Mesendoderm (in vitro differentiated cells): ENCODE results near the gene EYA2.

Source experiments
- DNase-seq: peaks from one replicate; pipeline ENCODE4 v3.0.0; 2013
- H2AK5ac ChIP-seq: 2 replicates; pipeline ENCODE4 v1.6.1; 2013; ENCODE audit warnings: low read length, inconsistent platforms
- H2BK120ac ChIP-seq: 2 replicates; pipeline ENCODE4 v1.6.1; 2013; ENCODE audit warnings: low read depth, mild to moderate bottlenecking, low read length, moderate library complexity, mixed read lengths
- H2BK15ac ChIP-seq: replicated peaks from 2 replicates; pipeline ENCODE4 v1.6.1; 2013; ENCODE audit warnings: low read depth, mild to moderate bottlenecking, moderate library complexity
- H2BK5ac ChIP-seq: 2 replicates; pipeline ENCODE4 v1.6.1; 2013; ENCODE audit warnings: low read length, inconsistent platforms
- H3K18ac ChIP-seq: 2 replicates; pipeline ENCODE4 v1.6.1; 2013; ENCODE audit warnings: mild to moderate bottlenecking, low read length, mixed read lengths
- H3K23ac ChIP-seq: one replicate; pipeline ENCODE4 v1.6.1; 2013; ENCODE audit warnings: low read length
- H3K27ac ChIP-seq: 2 replicates; pipeline ENCODE4 v1.5.1; 2013; ENCODE audit warnings: low read depth, mild to moderate bottlenecking, inconsistent platforms, low read length, moderate library complexity
- H3K27me3 ChIP-seq: 2 replicates; pipeline ENCODE4 v1.6.1; 2013; ENCODE audit warnings: low read length, control low read depth, mild to moderate bottlenecking, inconsistent platforms; ENCODE audit not compliant: insufficient read depth, poor library complexity
- H3K36me3 ChIP-seq: 2 replicates; pipeline ENCODE4 v1.6.1; 2013; ENCODE audit warnings: low read length, inconsistent platforms; ENCODE audit not compliant: control insufficient read depth, insufficient read depth
- H3K4ac ChIP-seq: one replicate; pipeline ENCODE4 v1.6.1; 2013; ENCODE audit warnings: low read depth, mild to moderate bottlenecking, low read length, moderate library complexity
- H3K4me1 ChIP-seq: 2 replicates; pipeline ENCODE4 v1.6.1; 2013; ENCODE audit warnings: low read depth, low read length, inconsistent platforms; ENCODE audit not compliant: control insufficient read depth
- H3K4me2 ChIP-seq: 2 replicates; pipeline ENCODE4 v1.6.1; 2013; ENCODE audit warnings: low read length
- H3K4me3 ChIP-seq: 2 replicates; pipeline ENCODE4 v1.5.1; 2013; ENCODE audit warnings: mild to moderate bottlenecking, low read length
- H3K56ac ChIP-seq: one replicate; pipeline ENCODE4 v1.6.1; 2013; ENCODE audit warnings: low read length
- H3K79me1 ChIP-seq: 2 replicates; pipeline ENCODE4 v1.6.1; 2013; ENCODE audit warnings: low read length, inconsistent platforms
- H3K79me2 ChIP-seq: 2 replicates; pipeline ENCODE4 v1.6.1; 2013; ENCODE audit warnings: mild to moderate bottlenecking, low read length; ENCODE audit not compliant: control insufficient read depth, insufficient read depth
- H3K9ac ChIP-seq: 2 replicates; pipeline ENCODE4 v1.6.1; 2013; ENCODE audit warnings: low read length, inconsistent platforms
- H4K5ac ChIP-seq: one replicate; pipeline ENCODE4 v1.6.1; 2013; ENCODE audit warnings: low read length
- H4K8ac ChIP-seq: one replicate; pipeline ENCODE4 v1.6.1; 2013; ENCODE audit warnings: low read depth, mild to moderate bottlenecking, control low read depth, low read length, moderate library complexity
- WGBS: extraction: QIAGEN DNeasy Blood & Tissue Kit; methylation state at CpG from one replicate; pipeline ENCODE4 v1.1.7; 2013; ENCODE audit warnings: low lambda C conversion rate, missing lambda C conversion rate; ENCODE audit not compliant: insufficient coverage; ENCODE audit errors: extremely low coverage; 5-methylcytosine and 5-hydroxymethylcytosine counted together

EYA2 gene

DNA sequence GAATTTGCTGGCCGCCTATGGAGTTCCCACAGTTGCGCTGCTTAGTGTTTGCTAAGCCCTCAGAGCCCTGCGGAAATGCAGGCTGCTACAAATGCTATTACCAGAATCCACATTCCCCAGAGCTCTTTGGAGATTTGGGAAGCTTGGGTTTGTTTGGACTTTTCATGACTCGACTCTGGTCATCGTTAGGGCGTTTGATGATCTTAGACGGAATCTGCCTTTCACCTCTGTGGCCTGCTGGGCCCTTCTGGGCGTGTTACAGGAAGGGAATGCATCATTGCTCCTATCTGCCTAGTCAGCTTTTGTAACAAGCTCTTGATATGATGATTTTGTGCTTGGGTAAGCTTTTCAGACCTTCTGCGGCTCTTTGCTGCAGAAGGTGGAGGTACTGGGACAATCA, 50.8 kb downstream of the EYA2 start:
- Histone ChIP-seq H3K79me1 (no peaks in the 10 kb centered on the region), H3K27me3 (no peaks in the 10 kb centered on the region), H3K36me3 (no peaks in the 10 kb centered on the region), H3K4me1 (no peaks in the 10 kb centered on the region), H2AK5ac (no peak overlapping the region), H2BK120ac (no peak overlapping the region), H3K56ac (no peak overlapping the region), H3K23ac (no peak overlapping the region), H2BK15ac (no peak overlapping the region), H4K5ac (no peak overlapping the region), H4K8ac (no peak overlapping the region), H2BK5ac (no peak overlapping the region), H3K18ac (no peak overlapping the region), H3K79me2 (no peaks in the 10 kb centered on the region), H3K9ac (no peak overlapping the region), H3K4me2 (no peak overlapping the region), H3K4me3 (no peak overlapping the region), H3K4ac (no peak overlapping the region), H3K27ac (no peak overlapping the region)
- no CpG with 5 or more reads among the region's 9 CpGs for WGBS
- DNase-seq = peak; percentile 84

DNA sequence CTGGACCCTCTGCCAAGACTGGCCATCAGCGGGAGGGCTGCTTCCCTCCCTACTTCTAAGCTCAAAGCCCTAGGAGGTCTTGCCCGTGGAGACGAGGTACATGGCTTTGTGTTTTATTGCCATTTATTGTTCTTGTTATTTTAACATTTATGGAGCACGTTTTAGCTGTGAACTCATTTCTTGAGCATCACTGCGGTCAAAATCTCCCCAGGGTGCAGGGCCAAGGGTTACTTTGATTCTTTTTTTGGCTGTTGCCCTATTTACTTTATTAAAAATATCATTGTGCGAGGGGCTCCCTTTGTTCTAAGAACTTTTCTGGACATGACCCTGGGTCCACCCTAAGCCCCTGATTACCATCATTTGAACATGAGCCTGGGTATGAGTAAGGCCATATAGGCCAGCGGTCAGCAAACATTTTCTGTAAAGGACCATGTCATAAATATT, 51.6 kb downstream of the EYA2 start:
- no peak overlapping the region for H4K5ac ChIP-seq
- no peak overlapping the region for H3K23ac ChIP-seq
- no peak overlapping the region for H2AK5ac ChIP-seq
- no peak overlapping the region for H2BK15ac ChIP-seq
- no peaks in the 10 kb centered on the region for H3K79me1 ChIP-seq
- no peaks in the 10 kb centered on the region for H3K79me2 ChIP-seq
- no peaks in the 10 kb centered on the region for H3K36me3 ChIP-seq
- no peaks in the 10 kb centered on the region for H3K27me3 ChIP-seq
- H2BK5ac ChIP-seq = no peak overlapping the region
- no peaks in the 10 kb centered on the region for H3K4me1 ChIP-seq
- no CpG with 5 or more reads among the region's 7 CpGs for WGBS
- H3K4ac ChIP-seq = no peak overlapping the region
- H4K8ac ChIP-seq = no peak overlapping the region
- no peak overlapping the region for H3K4me2 ChIP-seq
- H3K9ac ChIP-seq = no peak overlapping the region
- H2BK120ac ChIP-seq = no peak overlapping the region
- no peak overlapping the region for H3K27ac ChIP-seq
- H3K18ac ChIP-seq = no peak overlapping the region
- H3K4me3 ChIP-seq = no peak overlapping the region
- no peak overlapping the region for H3K56ac ChIP-seq
- DNase-seq = no peak

DNA sequence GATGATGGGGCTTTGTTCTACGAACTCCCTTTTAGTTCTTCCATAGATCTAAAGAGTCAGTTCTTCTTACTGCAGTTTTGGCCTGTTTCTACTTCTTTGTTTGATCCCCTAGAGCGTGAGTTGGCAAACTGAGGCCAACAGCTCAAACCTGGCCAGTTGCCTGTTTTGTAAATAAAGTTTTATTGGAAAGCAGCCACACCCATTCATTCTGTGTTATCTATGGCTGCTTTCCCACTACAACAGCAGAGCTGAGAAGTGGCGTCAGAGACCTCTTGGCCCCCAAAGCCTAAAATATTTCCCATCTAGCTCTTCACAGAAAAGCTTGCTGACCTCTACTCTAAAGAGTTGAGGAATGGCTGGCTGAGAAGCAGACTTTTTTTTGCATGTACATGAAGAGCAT, 52.2 kb downstream of the EYA2 start:
- no peaks in the 10 kb centered on the region for H3K4me1 ChIP-seq
- no peak overlapping the region for H3K4ac ChIP-seq
- WGBS = no CpG with 5 or more reads among the region's 3 CpGs
- H3K27me3 ChIP-seq = no peaks in the 10 kb centered on the region
- no peak overlapping the region for H4K8ac ChIP-seq
- H3K56ac ChIP-seq = no peak overlapping the region
- no peak overlapping the region for H3K4me3 ChIP-seq
- no peaks in the 10 kb centered on the region for H3K79me1 ChIP-seq
- no peak for DNase-seq
- H3K18ac ChIP-seq = no peak overlapping the region
- H2AK5ac ChIP-seq = no peak overlapping the region
- no peak overlapping the region for H2BK5ac ChIP-seq
- H2BK15ac ChIP-seq = no peak overlapping the region
- H4K5ac ChIP-seq = no peak overlapping the region
- no peak overlapping the region for H3K23ac ChIP-seq
- no peak overlapping the region for H2BK120ac ChIP-seq
- no peak overlapping the region for H3K27ac ChIP-seq
- no peak overlapping the region for H3K9ac ChIP-seq
- no peaks in the 10 kb centered on the region for H3K36me3 ChIP-seq
- H3K4me2 ChIP-seq = no peak overlapping the region
- H3K79me2 ChIP-seq = no peaks in the 10 kb centered on the region

DNA sequence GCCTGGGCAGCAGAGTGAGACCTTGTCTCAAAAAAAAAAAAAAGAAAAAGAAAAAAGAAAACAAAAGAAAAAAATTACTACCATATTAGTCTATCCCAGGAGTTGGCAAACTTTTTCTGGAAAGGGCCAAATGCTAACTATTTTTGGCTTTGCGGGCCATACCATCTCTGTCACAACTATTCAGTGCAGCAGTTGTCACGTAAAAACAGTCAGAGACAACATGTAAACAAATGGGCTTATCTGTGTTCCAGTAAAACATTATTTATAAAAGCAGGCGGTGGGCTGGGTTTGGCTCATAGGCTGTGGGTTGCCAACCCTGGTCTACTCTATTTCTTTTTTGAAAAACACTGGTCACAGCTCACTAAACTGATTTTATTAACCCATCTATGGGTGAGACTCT, 53.4 kb downstream of the EYA2 start:
- no peak for DNase-seq
- no peak overlapping the region for H3K4me3 ChIP-seq
- H3K4me2 ChIP-seq = no peak overlapping the region
- no peaks in the 10 kb centered on the region for H3K79me1 ChIP-seq
- no CpG with 5 or more reads among the region's 3 CpGs for WGBS
- no peaks in the 10 kb centered on the region for H3K27me3 ChIP-seq
- H3K79me2 ChIP-seq = no peaks in the 10 kb centered on the region
- H3K18ac ChIP-seq = no peak overlapping the region
- no peak overlapping the region for H2BK120ac ChIP-seq
- no peaks in the 10 kb centered on the region for H3K4me1 ChIP-seq
- no peak overlapping the region for H2BK15ac ChIP-seq
- H3K27ac ChIP-seq = no peak overlapping the region
- no peak overlapping the region for H2BK5ac ChIP-seq
- no peak overlapping the region for H3K56ac ChIP-seq
- no peak overlapping the region for H3K9ac ChIP-seq
- H4K8ac ChIP-seq = no peak overlapping the region
- no peak overlapping the region for H3K4ac ChIP-seq
- H3K23ac ChIP-seq = no peak overlapping the region
- no peaks in the 10 kb centered on the region for H3K36me3 ChIP-seq
- H4K5ac ChIP-seq = no peak overlapping the region
- no peak overlapping the region for H2AK5ac ChIP-seq

DNA sequence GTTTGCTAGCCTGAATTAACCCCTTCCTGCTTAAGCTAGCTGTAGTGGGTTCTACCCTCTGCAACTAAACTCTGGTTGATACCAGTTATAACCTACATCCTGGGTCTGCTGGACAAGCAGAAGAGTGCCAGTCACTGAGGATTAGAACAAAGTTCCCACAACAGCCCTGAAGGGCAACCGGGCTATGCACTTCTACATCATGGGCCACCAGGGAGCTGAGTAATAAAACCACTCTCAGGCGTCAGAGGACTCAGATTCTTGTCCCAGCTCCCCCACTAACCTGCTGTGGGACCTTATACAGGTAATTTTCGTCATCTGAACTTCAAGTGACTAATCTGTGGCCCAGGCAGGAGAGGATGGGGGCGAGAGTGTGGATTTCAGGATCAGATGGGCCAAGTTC, 56.8 kb downstream of the EYA2 start:
- Histone ChIP-seq H3K4me3 (no peak overlapping the region), H3K4me1 (no peaks in the 10 kb centered on the region), H3K56ac (no peak overlapping the region), H4K5ac (no peak overlapping the region), H2BK120ac (no peak overlapping the region), H3K9ac (no peak overlapping the region), H3K23ac (no peak overlapping the region), H3K18ac (no peak overlapping the region), H3K36me3 (no peaks in the 10 kb centered on the region), H3K27ac (no peak overlapping the region), H4K8ac (no peak overlapping the region), H3K79me2 (no peaks in the 10 kb centered on the region), H2BK15ac (no peak overlapping the region), H2AK5ac (no peak overlapping the region), H3K4ac (no peak overlapping the region), H3K4me2 (no peak overlapping the region), H3K27me3 (no peaks in the 10 kb centered on the region), H2BK5ac (no peak overlapping the region), H3K79me1 (no peaks in the 10 kb centered on the region)
- no CpG with 5 or more reads among the region's 4 CpGs for WGBS
- no peak for DNase-seq

DNA sequence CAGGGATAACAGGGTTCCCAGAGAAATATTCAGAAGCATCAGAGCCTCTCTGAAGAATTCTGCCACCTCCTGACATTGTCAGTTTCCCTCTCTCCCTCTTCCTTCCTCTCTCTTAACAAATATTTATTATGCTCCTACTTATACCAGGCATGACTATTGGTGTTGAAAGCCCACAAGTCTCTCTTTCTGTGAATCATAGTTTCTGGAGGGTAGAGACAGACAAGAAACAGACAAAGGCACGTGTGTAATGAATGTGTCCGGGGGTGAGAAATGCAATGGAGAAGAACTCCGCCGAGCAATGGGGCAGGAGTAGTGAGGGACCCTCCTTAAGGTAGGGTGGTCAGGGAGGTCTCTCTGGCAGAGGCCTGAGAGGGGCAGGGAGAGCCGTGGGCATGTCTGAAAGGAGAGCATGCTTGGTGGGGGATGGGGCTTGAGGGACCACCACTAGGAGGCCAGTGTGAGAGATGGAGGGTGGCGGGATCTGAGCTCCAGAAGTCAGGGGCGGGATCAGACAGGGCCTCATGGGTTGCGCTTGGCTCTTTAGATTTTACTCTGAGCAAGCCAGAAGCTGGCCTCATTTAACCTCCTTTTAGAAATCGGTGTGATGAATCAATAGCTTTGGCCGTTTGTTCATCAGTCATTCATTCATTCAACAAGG, 57.3 kb downstream of the EYA2 start:
- no peak overlapping the region for H3K23ac ChIP-seq
- no CpG with 5 or more reads among the region's 10 CpGs for WGBS
- no peak for DNase-seq

More for the DNA sequence above, 57.3 kb downstream of the EYA2 start:
- H2BK5ac ChIP-seq = no peak overlapping the region
- no peak overlapping the region for H3K27ac ChIP-seq
- no peaks in the 10 kb centered on the region for H3K79me2 ChIP-seq
- H2BK120ac ChIP-seq = no peak overlapping the region
- no peak overlapping the region for H2BK15ac ChIP-seq
- no peaks in the 10 kb centered on the region for H3K79me1 ChIP-seq
- no peak overlapping the region for H2AK5ac ChIP-seq
- H3K9ac ChIP-seq = no peak overlapping the region
- no peak overlapping the region for H3K4me3 ChIP-seq
- no peaks in the 10 kb centered on the region for H3K4me1 ChIP-seq
- H3K27me3 ChIP-seq = no peaks in the 10 kb centered on the region
- H3K4me2 ChIP-seq = no peak overlapping the region
- no peak overlapping the region for H4K8ac ChIP-seq
- H3K4ac ChIP-seq = no peak overlapping the region
- no peak overlapping the region for H4K5ac ChIP-seq
- no peaks in the 10 kb centered on the region for H3K36me3 ChIP-seq
- no peak overlapping the region for H3K56ac ChIP-seq
- H3K18ac ChIP-seq = no peak overlapping the region
